Stimulated activated CD8-positive, alpha-beta memory T cell treated with anti-CD3 and anti-CD28 coated beads, Interleukin-4, amount 100 ng/mL, for 4 hours (primary cell): ENCODE data around the gene PNMA1.

Experiments used
- DNase-seq, 2 donors: peaks; one replicate each; pipeline ENCODE4 v3.0.0-alpha.2; 2020; ENCODE audit warnings: low read depth in 2 of 2, low spot score in 1 of 2

The PNMA1 gene

GRCh38 chr14:73713803-73714655 lies at the start of gene PNMA1:
TSS of gene PNMA1 (minus strand) at chr14:73714384. CDS start at chr14:73713639, 745 bp downstream.
- DNase-seq = peak; percentile 62 to 72

GRCh38 chr14:73763396-73763795 lies 49.2 kb upstream of the PNMA1 start:
- no peak for DNase-seq

GRCh38 chr14:73762375-73762822 lies 48.2 kb upstream of the PNMA1 start:
- DNase-seq = no peak

- no peak for DNase-seq
Observed at GRCh38 chr14:73761618-73762355, 47.6 kb upstream of the PNMA1 start.

GRCh38 chr14:73760598-73761586 lies 46.7 kb upstream of the PNMA1 start:
- no peak for DNase-seq

- peak; percentile 88 to 96 for DNase-seq
Observed at GRCh38 chr14:73759714-73760597, 45.8 kb upstream of the PNMA1 start.

GRCh38 chr14:73759183-73759713 lies 45.1 kb upstream of the PNMA1 start:
- DNase-seq = no peak

GRCh38 chr14:73758392-73759182 lies 44.4 kb upstream of the PNMA1 start:
- peak; percentile 46 to 55 for DNase-seq

GRCh38 chr14:73757876-73758391 lies 43.8 kb upstream of the PNMA1 start:
- DNase-seq = no peak

- DNase-seq = no peak
Observed at GRCh38 chr14:73757381-73757780, 43.2 kb upstream of the PNMA1 start.

GRCh38 chr14:73755434-73756014 lies 41.3 kb upstream of the PNMA1 start:
- DNase-seq = no peak

GRCh38 chr14:73754911-73755360 lies 40.8 kb upstream of the PNMA1 start:
- no peak for DNase-seq

- no peak for DNase-seq
Observed at GRCh38 chr14:73753887-73754795, 40.0 kb upstream of the PNMA1 start.

GRCh38 chr14:73753124-73753886 lies 39.1 kb upstream of the PNMA1 start:
- DNase-seq = no peak

GRCh38 chr14:73752297-73752992 lies 38.3 kb upstream of the PNMA1 start:
- no peak for DNase-seq

GRCh38 chr14:73751157-73751691 lies 37.0 kb upstream of the PNMA1 start:
- DNase-seq = no peak
